22Rv1 (cell line): ENCODE data around the gene ZNF792.
"Not testable (repeated sequence)": the region's sequence is repeated elsewhere in the genome, so short reads cannot be mapped to it uniquely, and the experiment has no call there.

ENCODE experiments used
- H3K27ac ChIP-seq: fragments of 450-650 bp; 2 replicates; pipeline ENCODE4 v1.5.1; 2017
- ZFX ChIP-seq: fragments of 450-650 bp; IDR thresholded peaks from 2 replicates; pipeline ENCODE4 v1.6.1; 2017; ENCODE audit warnings: antibody characterized with exemption, borderline replicate concordance
- TF ChIP-seq, protein P1 (sequence below): fragments of 450-650 bp; IDR thresholded peaks from 2 replicates; pipeline ENCODE4 v1.5.1; 2017; ENCODE audit warnings: mild to moderate bottlenecking

The ZNF792 gene

DNA sequence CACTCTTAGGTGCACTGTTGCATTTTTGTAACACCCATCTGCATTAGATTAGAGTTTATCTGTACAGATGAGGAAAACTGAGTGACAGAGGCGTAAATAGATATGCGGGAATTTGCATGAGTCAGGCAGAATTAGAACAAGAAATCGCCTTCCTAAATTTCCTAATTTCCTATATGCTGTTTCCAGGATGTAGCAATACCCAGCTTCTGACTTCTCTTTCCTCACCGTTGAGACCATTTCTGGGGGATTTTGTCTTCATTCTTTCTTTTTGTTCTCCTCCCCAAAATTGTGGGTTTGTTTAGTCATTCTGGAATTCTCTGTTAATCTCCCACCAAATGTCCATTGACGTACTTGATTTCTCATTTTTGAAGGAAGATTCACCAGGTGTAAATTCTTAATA lies 10.6 kb upstream of the ZNF792 start:
- no peak overlapping the region for H3K27ac ChIP-seq
- TF ChIP-seq ZFX: no peak
- TF ChIP-seq, protein P1, sequence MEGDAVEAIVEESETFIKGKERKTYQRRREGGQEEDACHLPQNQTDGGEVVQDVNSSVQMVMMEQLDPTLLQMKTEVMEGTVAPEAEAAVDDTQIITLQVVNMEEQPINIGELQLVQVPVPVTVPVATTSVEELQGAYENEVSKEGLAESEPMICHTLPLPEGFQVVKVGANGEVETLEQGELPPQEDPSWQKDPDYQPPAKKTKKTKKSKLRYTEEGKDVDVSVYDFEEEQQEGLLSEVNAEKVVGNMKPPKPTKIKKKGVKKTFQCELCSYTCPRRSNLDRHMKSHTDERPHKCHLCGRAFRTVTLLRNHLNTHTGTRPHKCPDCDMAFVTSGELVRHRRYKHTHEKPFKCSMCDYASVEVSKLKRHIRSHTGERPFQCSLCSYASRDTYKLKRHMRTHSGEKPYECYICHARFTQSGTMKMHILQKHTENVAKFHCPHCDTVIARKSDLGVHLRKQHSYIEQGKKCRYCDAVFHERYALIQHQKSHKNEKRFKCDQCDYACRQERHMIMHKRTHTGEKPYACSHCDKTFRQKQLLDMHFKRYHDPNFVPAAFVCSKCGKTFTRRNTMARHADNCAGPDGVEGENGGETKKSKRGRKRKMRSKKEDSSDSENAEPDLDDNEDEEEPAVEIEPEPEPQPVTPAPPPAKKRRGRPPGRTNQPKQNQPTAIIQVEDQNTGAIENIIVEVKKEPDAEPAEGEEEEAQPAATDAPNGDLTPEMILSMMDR: no peak

GRCh38 chr19:34972163-34972705 lies 8.2 kb upstream of the ZNF792 start:
- no peak overlapping the region for H3K27ac ChIP-seq
- TF ChIP-seq, protein P1: no peak
- TF ChIP-seq ZFX: no peak

DNA sequence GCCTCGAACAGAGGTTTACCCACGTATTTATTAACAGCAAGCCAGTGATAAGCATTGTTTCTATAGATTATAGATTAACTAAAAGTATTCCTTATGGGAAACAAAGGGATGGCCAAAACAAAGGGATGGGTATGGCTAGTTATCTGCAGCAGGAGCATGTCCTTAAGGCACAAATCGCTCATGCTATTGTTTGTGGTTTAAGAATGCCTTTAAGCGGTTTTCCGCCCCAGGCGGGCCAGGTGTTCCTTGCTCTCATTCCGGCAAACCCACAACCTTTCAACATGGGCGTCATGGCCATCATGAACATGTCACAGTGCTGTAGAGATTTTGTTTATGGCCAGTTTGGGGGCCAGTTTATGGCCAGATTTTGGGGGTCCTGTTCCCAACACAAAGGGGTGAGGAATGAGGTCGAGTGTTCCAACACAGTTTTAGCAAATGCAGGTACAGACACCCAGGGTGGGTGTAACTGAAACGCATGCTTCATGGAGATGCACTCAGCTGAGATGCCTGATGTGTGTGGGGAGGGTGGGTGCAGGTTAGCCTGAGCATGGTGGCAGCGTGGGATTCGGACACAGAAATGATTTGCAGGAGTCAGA lies 6.3 kb upstream of the ZNF792 start:
- not testable (repeated sequence) for H3K27ac ChIP-seq

GRCh38 chr19:34969721-34970120 lies 5.7 kb upstream of the ZNF792 start:
- TF ChIP-seq, protein P1: no peak
- no peak overlapping the region for H3K27ac ChIP-seq

GRCh38 chr19:34967551-34967950 lies 3.5 kb upstream of the ZNF792 start:
- no peak overlapping the region for H3K27ac ChIP-seq
- no peak for TF ChIP-seq ZFX
- TF ChIP-seq, protein P1: no peak

GRCh38 chr19:34965505-34965904 lies 1.5 kb upstream of the ZNF792 start:
- not testable (repeated sequence) for H3K27ac ChIP-seq

DNA sequence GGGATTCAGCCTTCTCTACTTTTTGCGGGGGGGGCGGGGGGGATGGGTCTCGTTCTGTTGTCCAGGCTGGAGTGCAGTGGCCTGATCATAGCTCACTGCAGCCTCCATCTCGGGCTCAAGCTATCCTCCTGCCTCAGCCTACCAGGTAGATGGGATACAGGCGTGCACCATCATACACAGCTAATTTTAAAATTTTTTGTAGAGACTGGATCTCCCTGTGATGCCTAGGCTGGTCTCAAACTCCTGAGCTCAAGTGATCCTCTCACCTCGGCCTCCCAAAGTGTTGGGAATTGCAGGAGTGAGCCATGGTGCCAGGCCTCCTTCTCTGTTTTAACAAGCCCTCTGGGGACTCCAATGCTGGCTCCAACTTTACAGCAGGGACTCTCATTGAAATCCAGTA lies 569 bp upstream of the ZNF792 start:
- no peak overlapping the region for H3K27ac ChIP-seq
- no peak for TF ChIP-seq ZFX
- TF ChIP-seq, protein P1: no peak

- no peak overlapping the region for H3K27ac ChIP-seq
Observed at GRCh38 chr19:34962687-34963572, 1.1 kb downstream of the ZNF792 start.

More at GRCh38 chr19:34962687-34963572, 1.1 kb downstream of the ZNF792 start:
- TF ChIP-seq, protein P1: no peak
- no peak for TF ChIP-seq ZFX
